NCI-H526 treated with DMSO at 0.1 percent for 48 hours (cell line): ENCODE measurements around the gene ACVR2A.

Experiments
- DNase-seq: peaks from one replicate; lab custom pipeline; 2025; lab: John Stamatoyannopoulos, UW

Gene ACVR2A

DNA sequence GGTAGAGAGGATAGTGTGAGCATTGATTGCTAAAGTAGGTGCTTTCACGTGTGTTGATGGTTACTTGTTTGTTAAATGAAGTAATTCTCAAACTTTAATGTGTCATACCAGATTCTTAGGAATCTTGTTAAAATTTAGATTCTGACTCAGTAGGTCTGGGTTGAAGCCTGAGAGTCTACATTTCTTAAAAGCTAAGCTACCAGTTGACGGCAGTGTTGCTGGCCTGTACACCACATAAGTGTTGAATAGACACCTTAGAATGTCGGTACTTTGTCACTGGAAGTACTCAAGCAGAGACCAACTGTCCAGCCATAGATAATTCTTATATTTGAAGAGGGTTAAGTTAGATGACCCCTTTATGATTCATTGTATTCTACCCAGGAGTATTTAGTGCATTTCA, 79.8 kb downstream of the ACVR2A start:
- no peak for DNase-seq

DNA sequence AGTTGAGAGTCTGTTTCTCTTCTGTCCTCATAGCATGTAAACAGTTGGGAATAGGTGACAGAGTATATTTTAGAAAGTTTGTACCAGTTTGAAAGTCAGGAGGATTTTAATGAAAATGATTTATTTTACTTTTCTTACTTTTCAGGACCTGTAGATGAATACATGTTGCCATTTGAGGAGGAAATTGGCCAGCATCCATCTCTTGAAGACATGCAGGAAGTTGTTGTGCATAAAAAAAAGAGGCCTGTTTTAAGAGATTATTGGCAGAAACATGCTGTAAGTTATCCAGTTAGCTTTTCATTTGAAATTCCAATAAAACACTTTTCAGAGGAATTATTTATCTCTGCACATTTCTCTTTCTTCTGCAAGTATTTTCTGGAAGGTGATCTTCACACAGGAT, 81.1 kb downstream of the ACVR2A start:
- no peak for DNase-seq

DNA sequence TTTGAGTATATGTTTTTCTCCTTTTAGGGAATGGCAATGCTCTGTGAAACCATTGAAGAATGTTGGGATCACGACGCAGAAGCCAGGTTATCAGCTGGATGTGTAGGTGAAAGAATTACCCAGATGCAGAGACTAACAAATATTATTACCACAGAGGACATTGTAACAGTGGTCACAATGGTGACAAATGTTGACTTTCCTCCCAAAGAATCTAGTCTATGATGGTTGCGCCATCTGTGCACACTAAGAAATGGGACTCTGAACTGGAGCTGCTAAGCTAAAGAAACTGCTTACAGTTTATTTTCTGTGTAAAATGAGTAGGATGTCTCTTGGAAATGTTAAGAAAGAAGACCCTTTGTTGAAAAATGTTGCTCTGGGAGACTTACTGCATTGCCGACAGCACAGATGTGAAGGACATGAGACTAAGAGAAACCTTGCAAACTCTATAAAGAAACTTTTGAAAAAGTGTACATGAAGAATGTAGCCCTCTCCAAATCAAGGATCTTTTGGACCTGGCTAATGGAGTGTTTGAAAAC, 82.3 kb downstream of the ACVR2A start:
- no peak for DNase-seq

DNA sequence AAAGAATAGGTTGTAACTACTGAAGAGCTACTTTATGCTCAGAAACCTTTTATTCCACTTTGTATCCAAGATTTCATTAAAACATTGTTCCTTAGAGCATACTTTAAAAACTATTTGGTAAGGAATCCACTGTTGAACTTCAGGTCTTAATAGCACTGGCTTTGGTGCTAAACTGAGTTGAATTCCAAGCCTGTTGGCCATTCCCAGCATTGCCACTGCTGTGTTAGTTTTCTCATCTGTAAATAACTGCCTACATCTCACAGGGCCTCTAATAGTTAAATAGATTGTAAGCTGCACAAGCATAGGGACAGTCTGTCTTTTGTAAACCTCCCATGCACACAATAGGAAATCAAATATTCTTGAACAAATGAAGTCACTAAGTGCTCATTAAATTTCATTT, 89.1 kb downstream of the ACVR2A start:
- no peak for DNase-seq

DNA sequence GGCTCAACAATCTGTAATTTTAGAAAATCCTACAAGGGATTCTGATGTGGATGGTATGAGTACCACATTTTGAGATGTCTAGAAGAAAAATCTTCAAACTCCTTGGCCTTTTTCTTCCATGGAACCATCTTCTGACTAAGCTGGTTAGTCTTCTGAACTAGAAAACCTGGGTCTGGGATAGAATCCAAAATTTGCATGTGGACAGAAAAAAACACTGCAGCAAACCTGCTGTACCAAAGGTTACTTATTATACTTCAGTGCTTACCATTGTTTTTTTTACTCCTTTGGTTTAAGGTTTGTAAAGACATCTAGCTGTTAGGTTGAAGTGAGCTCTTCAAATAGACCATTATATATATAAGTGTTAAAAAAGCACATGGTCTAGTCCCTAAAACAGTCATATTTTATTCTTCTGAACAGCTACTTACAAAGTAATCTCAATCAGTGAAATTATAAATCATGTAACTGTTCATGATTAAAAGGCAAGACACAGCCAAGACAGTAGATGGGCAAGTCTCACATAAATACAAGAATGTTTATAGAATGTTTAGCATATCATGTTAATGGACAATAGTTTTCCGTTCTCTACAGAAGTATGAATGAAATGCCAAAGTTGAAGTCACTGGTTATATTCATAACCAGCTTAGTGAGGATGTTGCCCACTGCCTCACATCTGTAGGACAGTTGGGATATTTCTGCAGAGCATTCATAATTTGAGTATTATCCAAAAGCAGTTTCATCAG, 90.2 kb downstream of the ACVR2A start:
- no peak for DNase-seq

DNA sequence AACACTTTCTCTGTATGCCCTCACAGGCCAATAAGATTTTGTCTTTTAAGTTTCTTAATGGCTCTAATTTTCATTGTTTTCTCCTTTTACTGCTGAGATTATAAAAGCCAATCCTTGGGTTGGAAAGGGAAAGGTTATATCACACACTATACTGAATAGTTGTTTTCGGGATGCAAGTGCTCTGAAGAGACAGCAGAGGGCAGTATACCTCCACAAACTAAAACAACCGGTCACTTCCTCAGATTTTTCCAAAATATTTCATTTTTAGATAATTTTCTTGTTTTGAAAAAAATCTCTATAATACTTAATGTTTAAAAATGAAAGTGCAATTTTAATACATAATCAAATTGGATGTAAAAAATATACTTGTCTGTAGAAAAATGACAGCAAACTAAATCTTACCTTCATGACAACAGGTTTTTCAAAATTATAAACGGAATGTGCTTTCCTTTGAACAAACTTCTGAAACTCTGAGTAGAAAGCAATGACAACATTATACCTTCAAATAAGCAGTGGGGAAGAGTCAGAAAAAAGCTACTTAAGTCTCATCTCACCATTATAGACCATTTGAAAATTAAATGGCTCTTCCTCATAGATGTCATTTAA, 93.0 kb downstream of the ACVR2A start:
- DNase-seq = no peak

DNA sequence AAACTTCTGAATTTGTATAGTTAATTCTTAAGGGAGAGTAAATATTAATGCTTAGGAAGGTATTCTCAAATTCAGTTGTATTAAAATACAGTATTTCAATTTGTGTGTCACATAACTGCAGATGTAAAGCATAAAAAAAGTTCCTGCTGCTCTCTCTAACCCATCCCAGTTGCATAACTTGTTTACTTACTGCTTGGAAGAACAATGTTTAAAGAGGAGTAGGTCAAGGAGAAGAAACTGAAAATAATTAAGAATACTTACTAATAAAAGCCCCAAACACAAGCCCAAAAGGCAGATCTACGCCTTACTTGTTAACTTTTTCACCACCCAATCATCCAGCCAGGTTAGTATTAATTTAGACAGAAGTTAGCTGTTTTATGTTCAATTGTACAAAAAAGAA, 94.5 kb downstream of the ACVR2A start:
- no peak for DNase-seq

DNA sequence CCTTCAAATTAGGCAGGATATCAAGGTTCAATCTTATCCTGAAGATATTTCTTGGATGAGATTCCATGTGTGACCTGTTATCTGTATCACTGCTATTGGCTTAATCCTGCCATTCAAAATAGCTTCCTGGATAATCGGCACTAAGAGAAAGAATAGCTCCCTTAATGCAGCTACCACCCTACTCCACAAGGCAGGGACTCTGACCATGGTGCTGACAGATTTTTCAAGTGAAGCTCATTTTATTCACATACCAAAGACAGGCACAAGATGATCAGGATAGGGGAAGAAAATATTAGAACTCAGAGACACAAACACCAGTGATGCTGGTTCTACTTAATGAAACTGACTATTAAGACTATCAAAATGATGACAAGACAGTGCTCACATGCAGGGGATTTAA, 100.8 kb downstream of the ACVR2A start:
- DNase-seq = no peak

DNA sequence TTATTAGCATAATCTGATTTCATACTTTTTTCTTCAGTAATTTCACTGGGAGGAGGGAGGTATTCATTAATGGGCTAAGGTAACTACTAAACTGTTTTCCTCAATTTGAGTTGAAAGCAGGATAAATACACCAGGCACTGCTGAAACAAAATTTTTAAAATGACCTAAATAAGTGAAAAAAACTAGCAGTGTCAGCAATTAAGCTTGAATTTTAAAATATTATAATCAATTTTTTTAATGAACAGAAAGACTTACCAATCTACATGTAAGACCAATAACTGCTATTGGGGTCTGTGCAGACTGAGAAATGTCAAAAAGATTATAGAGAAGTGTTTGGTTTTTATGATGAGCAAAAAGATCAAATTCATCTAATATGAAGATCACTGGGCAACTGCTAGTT, 107.3 kb downstream of the ACVR2A start:
- no peak for DNase-seq

DNA sequence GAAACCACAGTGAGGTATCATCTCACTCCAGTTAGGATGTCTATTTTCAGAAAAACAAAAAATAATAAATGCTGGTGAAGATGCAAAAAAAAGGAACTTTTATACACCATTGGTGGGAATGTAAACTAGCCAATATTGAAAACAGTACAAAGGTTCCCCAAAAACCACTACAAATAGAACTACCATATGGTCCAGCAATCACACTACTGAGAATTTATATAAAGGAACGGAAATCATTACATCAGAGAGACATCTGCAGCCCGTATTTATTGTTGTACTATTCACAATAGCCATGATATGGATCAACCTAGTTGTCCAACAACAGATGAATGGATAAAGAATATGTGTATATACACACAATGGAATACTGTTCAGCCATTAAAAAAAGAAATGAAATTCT, 123.7 kb downstream of the ACVR2A start:
- DNase-seq = no peak

DNA sequence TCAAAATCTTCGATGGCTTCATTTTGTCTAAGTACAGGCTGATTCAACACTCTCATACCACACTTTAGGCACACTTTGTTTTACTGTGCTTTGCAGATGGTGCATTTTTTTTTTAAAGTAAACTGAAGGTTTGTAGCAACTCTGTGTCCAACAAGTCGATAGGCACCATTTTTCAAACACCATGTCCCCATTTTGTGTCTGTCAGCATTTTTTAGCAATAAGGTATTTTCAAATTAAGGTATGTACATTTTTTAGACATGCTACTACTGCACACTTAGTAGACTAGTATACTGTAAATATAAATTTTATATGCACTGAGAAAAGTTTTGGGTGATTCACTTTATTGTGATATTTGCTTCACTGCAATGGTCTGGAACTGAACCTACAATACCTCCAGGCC, 131.3 kb downstream of the ACVR2A start:
- DNase-seq = no peak

DNA sequence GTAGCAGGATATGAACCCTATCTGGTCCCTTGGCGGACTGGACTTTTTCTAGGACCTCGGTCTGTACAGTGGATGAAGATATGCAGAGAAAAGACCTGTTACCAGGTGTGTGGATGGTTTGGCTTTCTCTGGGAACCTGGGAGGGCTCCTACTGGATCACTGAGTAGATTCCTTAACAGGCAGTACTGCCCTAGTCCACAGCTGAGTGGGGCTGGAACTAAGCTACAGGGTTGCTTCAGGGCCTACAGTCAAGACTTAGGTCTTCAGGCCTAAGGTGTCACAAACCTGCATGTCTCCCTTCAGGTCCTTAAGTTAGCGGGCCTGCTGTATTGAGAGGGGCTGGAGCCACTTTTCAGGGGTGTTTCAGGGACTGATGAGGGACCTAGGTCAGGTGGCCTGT, 132.8 kb downstream of the ACVR2A start:
- no peak for DNase-seq
